Neural progenitor cell (in vitro differentiated cells): ENCODE data around the gene STK40.

ENCODE experiments used
- EZH2 ChIP-seq: fragments of 200-600 bp; sonication (generic); IDR thresholded peaks from 2 replicates; pipeline ENCODE4 v1.6.1; 2017; ENCODE audit warnings: antibody characterized with exemption, mild to moderate bottlenecking, moderate library complexity
- TF ChIP-seq, protein P1 (sequence below): fragments of 200-600 bp; sonication (generic); IDR thresholded peaks from 2 replicates; pipeline ENCODE4 v1.5.1; 2017; ENCODE audit warnings: antibody characterized with exemption, mild to moderate bottlenecking

DNA sequence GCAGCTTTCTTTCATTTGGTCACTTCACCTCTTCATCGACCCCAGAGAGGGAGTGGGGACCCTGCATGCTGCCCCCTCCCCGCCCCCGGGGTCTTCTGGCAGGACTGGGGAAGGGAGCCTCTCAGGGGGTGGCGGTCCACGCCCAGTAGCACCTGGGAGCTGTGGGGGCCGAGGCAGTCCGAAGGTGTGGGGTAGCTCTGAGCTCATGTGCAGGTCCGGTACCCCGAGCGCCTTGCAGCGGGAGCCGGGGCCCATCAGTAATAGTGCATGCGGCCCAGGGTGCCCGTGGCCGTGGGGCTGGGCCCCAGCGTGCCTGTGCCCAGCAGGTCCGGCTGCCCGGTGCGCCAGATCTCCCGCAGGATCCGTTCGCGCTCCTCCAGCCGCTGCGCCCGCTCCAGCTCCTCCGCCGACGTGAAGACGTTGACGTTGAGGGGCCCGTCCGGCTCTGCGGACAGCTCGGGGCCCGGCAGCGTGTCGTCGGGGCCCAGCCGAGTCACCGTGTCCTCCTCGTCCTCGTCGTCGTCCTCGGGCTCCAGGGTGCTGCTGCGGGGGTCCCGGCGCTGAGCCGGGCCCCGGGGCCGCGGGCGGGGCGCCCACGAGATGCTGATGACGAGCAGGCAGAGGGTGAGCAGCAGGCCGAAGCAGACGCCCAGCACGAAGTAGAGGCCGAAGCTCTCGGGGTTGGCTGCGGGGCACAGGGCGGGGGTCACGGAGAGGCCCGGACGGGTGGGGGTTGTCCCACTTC is 63.5 kb downstream of the STK40 start:
- TF ChIP-seq EZH2, result peak; percentile 86
- TF ChIP-seq, protein P1, sequence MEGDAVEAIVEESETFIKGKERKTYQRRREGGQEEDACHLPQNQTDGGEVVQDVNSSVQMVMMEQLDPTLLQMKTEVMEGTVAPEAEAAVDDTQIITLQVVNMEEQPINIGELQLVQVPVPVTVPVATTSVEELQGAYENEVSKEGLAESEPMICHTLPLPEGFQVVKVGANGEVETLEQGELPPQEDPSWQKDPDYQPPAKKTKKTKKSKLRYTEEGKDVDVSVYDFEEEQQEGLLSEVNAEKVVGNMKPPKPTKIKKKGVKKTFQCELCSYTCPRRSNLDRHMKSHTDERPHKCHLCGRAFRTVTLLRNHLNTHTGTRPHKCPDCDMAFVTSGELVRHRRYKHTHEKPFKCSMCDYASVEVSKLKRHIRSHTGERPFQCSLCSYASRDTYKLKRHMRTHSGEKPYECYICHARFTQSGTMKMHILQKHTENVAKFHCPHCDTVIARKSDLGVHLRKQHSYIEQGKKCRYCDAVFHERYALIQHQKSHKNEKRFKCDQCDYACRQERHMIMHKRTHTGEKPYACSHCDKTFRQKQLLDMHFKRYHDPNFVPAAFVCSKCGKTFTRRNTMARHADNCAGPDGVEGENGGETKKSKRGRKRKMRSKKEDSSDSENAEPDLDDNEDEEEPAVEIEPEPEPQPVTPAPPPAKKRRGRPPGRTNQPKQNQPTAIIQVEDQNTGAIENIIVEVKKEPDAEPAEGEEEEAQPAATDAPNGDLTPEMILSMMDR, result no peak
